Frontal cortex (tissue), 4 donors: Measurements from ENCODE around the gene ASPDH. TPM values are rescaled to one million over a fixed set of nuclear protein-coding genes. Genes with fewer than 3 reads are reported as not detected.
"Not testable (repeated sequence)": the region's sequence is repeated elsewhere in the genome, so short reads cannot be mapped to it uniquely, and the experiment has no call there.

Experiments
- DNase-seq, 2 donors: peaks; one replicate each; pipeline ENCODE4 v3.0.0; 2012; ENCODE audit warnings: low spot score in 2 of 2
- FAIRE-seq: peaks from 2 replicates; lab custom pipeline; 2012; peaks lifted over from hg19 to GRCh38; lab: Jason Lieb, UNC
- total RNA-seq: library from RNA; depleted of rRNA; stranded (reverse); fragments of >200 nt; gene quantifications from one replicate; pipeline ENCODE4 v1.2.3, GENCODE V29; 2014
- donor health status: control.
- donor health status: control.
- donor health status: control.

The ASPDH gene
- total RNA-seq, 1 donor from 2014 or later: 0.82 TPM

GRCh38 chr19:50481351-50482149 lies 32.2 kb downstream of the ASPDH start:
- DNase-seq: no peak
- no peak for FAIRE-seq

GRCh38 chr19:50480281-50481111 lies 33.2 kb downstream of the ASPDH start:
- no peak for FAIRE-seq

GRCh38 chr19:50479761-50480251 lies 33.9 kb downstream of the ASPDH start:
- FAIRE-seq (no peak), DNase-seq (no peak)

More at GRCh38 chr19:50480281-50481111, 33.2 kb downstream of the ASPDH start:
- DNase-seq: no peak

- DNase-seq (no peak), FAIRE-seq (no peak)
These were observed 34.6 kb downstream of the ASPDH start for GRCh38 chr19:50478901-50479715.

- DNase-seq (no peak), FAIRE-seq (no peak)
These were observed 35.8 kb downstream of the ASPDH start for GRCh38 chr19:50477751-50478515.

GRCh38 chr19:50476907-50477238 lies 36.8 kb downstream of the ASPDH start:
- no peak for DNase-seq
- no peak for FAIRE-seq

GRCh38 chr19:50476224-50476906 lies 37.3 kb downstream of the ASPDH start, which contains the start of the genes EMC10 and GARIN5A:
EMC10 (plus strand) TSS chr19:50476507; CDS start chr19:50476545, 38 bp downstream.
GARIN5A (minus strand) TSS chr19:50476848; CDS start chr19:50476388, 460 bp downstream.
- peak; percentile 96 to 100 for DNase-seq
- FAIRE-seq: no peak

- FAIRE-seq (no peak), DNase-seq (no peak)
These were observed 37.9 kb downstream of the ASPDH start for GRCh38 chr19:50475736-50476223.

- no peak for DNase-seq
- FAIRE-seq: no peak
These were observed 38.6 kb downstream of the ASPDH start for GRCh38 chr19:50475101-50475568.

GRCh38 chr19:50473336-50473735 lies 40.4 kb downstream of the ASPDH start:
- not testable (repeated sequence) for DNase-seq, FAIRE-seq

- no peak for FAIRE-seq
- no peak for DNase-seq
These were observed 44.9 kb downstream of the ASPDH start for GRCh38 chr19:50468818-50469217.

- DNase-seq (no peak), FAIRE-seq (no peak)
These were observed 46.1 kb downstream of the ASPDH start for GRCh38 chr19:50467566-50467965.

GRCh38 chr19:50466706-50467039 lies 47.0 kb downstream of the ASPDH start:
- FAIRE-seq (no peak), DNase-seq (no peak)

GRCh38 chr19:50465986-50466705 lies 47.6 kb downstream of the ASPDH start:
- FAIRE-seq: no peak
- no peak for DNase-seq

GRCh38 chr19:50465000-50465399 lies 48.7 kb downstream of the ASPDH start:
- no peak for FAIRE-seq

GRCh38 chr19:50464348-50464747 lies 49.4 kb downstream of the ASPDH start:
- DNase-seq: no peak
- FAIRE-seq: no peak

More at GRCh38 chr19:50465000-50465399, 48.7 kb downstream of the ASPDH start:
- DNase-seq: no peak

- DNase-seq (no peak), FAIRE-seq (no peak)
These were observed 50.7 kb downstream of the ASPDH start for GRCh38 chr19:50462970-50463369.
